Adrenal gland (tissue), 12 donors: ENCODE results near the gene SRPK2. TPM values are rescaled to one million over a fixed set of nuclear protein-coding genes. Genes with fewer than 3 reads are reported as not detected.

Source experiments
- DNase-seq, 7 donors: peaks; one replicate each; pipeline ENCODE4 v3.0.0-alpha.2; 2019 to 2020
- H3K27ac ChIP-seq, 5 donors: fragments of 200-600 bp; sonication (generic) in 4 of 5; 1 replicate in 3 of 5; 2 replicates in 2 of 5; pipeline versions ENCODE4 v1.5.1 to v1.8.0; 2016 to 2020; ENCODE audit warnings: mild to moderate bottlenecking in 1 of 5
- H3K27me3 ChIP-seq: fragments of 200-600 bp; 2 replicates; pipeline ENCODE4 v1.8.0; 2021
- H3K36me3 ChIP-seq, 2 donors: fragments of 200-600 bp; replicated peaks in 1 of 2; 1 replicate in 1 of 2; 2 replicates in 1 of 2; pipeline versions ENCODE4 v1.5.1 to v1.8.0; 2018 to 2022
- H3K4me1 ChIP-seq, 2 donors: fragments of 200-600 bp; replicated peaks in 1 of 2; 1 replicate in 1 of 2; 2 replicates in 1 of 2; pipeline versions ENCODE4 v1.5.1 to v1.8.0; 2018 to 2021
- H3K4me3 ChIP-seq, 4 donors: fragments of 200-600 bp; sonication (generic) in 3 of 4; one replicate each; pipeline ENCODE4 v1.5.1; 2016 to 2018
- H3K9me3 ChIP-seq, 3 donors: fragments of 200-600 bp; sonication (generic) in 1 of 3; replicated peaks in 1 of 3; 1 replicate in 2 of 3; 2 replicates in 1 of 3; pipeline versions ENCODE4 v1.5.1 to v1.8.0; 2016 to 2021
- CTCF ChIP-seq, 6 experiments: fragments of 450-650 bp in 4 of 6; fragments of 200-600 bp in 2 of 6; sonication (generic) in 1 of 6; IDR thresholded peaks; 1 replicate in 5 of 6; 2 replicates in 1 of 6; pipeline versions ENCODE4 v1.5.1 to v1.8.0; 2016 to 2021; ENCODE audit warnings: antibody characterized with exemption in 6 of 6, mild to moderate bottlenecking in 2 of 6, moderate library complexity in 1 of 6
- POLR2A ChIP-seq, 2 donors: fragments of 450-650 bp; IDR thresholded peaks; one replicate each; pipeline ENCODE4 v1.6.1; 2017; ENCODE audit warnings: antibody characterized with exemption in 2 of 2, mild to moderate bottlenecking in 2 of 2, moderate library complexity in 1 of 2
- WGBS, 4 donors: extraction: QIAGEN DNeasy Blood & Tissue Kit in 2 of 4; methylation state at CpG; one replicate each; pipeline versions ENCODE4 v1.1.5 to v1.1.7; 2013 to 2017; 5-methylcytosine and 5-hydroxymethylcytosine counted together
- intact Hi-C, 2 donors: fragments of 100-400 bp; cut with DNase I; formaldehyde crosslinking; loops; one replicate each; pipeline versions ENCODE4 v1.14.1 to v1.15.0; 2022 to 2023
- polyA plus RNA-seq, 3 donors: library from polyadenylated mRNA; stranded (reverse); fragments of 200-250 nt in 2 of 3; fragments of 350-450 nt in 1 of 3; fragmentation: Illumina TruSeq in 1 of 3; extraction: RNeasy Lipid Tissue Mini Kit (QIAGEN cat#74804) in 1 of 3; gene quantifications; one replicate each; pipeline ENCODE4 v1.2.3, GENCODE V29; 2013 to 2014
- total RNA-seq, 9 donors: library from RNA; depleted of rRNA in 4 of 9; stranded (reverse); fragments of >200 nt in 4 of 9; fragments of 120-200 nt in 1 of 9; fragmentation: NEBNext Ultra II Directional in 1 of 9; extraction: Animal tissue kit (Norgen Biotek cat#: 25700) in 1 of 9; gene quantifications; one replicate each; pipeline versions ENCODE4 v1.1.0 to v1.2.4, GENCODE V29; 2013 to 2023
- donor health status: healthy with polysubstance abuse.
- donor health status: Bipolar disorder and iron deficiency.
- donor health status: DM: yes; HTN: yes; CAD: no.
- donor health status: DM: no; HTN: no; CAD: no.
- donor health status: DM: no; HTN: no; CAD: no.
- donor health status: DM: yes; HTN: yes; CAD: no.

SRPK2 gene
- total and polyA plus RNA-seq, 12 donors: 7.3 to 64.7 (median 36.6) TPM

DNA sequence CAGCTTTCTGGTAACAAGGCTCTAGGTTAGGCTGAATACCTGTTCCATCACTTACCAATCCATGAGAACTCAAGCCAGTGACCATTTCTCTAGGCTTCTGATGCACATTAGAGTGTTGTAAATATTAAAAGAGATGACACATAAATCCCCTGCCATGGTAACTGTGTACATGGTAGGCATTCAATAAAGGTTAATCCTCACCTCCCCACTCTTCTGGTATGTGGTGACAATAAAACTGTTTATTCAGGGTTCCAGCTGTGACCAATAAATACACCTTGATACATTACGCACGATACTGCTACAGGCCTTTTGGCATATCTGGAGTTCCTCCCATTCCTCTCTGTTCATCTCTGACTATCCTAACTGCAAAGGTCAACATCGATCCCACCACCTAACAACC is 171.9 kb downstream of the SRPK2 start:
- intact Hi-C loops: no loop called here
- 91 to 97% (median 93%) methylated on average over 3 of the region's 3 CpGs for WGBS, 4 donors

DNA sequence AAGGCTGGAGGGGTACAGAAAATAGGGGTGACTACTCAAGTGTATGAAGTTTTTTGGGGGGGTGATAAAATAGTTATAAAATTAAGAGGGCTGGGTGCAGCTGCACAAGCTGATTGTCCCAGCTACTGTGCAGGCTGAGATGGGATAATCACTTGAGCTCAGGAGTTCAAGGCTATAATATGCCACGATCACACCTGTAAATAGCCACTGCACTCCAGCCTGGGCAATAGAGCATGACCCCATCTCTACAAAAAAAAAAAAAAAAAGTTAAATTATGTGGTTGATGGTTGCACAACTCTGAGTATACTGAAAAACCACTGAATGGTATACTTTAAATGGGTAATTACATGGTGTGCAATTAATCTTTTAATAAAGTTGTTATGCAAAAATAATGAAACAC is 172.9 kb downstream of the SRPK2 start:
- no peaks in the 10 kb centered on the region for H3K36me3 ChIP-seq
- no peak for TF ChIP-seq POLR2A (IDR thresholded peaks at IDR 0.05)
- TF ChIP-seq CTCF (IDR thresholded peaks at IDR 0.05): no peak
- WGBS, 4 donors: 75 to 85% (median 80%) methylated on average over 1 of the region's 1 CpG
- no peaks in the 10 kb centered on the region for H3K27me3 ChIP-seq
- DNase-seq: no peak
- intact Hi-C loops: no loop called here
- H3K9me3 ChIP-seq: no peaks in the 10 kb centered on the region
- H3K4me3 ChIP-seq: no peak overlapping the region
- peaks cover 0 to 4% of the 10 kb centered on the region in 2 donors for H3K4me1 ChIP-seq
- H3K27ac ChIP-seq: no peak overlapping the region

More for the DNA sequence above, 171.9 kb downstream of the SRPK2 start:
- no peaks in the 10 kb centered on the region for H3K36me3 ChIP-seq
- peaks cover 0 to under 1% of the 10 kb centered on the region in 2 donors for H3K4me1 ChIP-seq
- DNase-seq: no peak
- no peak overlapping the region for H3K4me3 ChIP-seq
- TF ChIP-seq POLR2A (IDR thresholded peaks at IDR 0.05) (no peak), CTCF (IDR thresholded peaks at IDR 0.05) (no peak)
- H3K27me3 ChIP-seq: no peaks in the 10 kb centered on the region
- no peak overlapping the region for H3K27ac ChIP-seq
- no peaks in the 10 kb centered on the region for H3K9me3 ChIP-seq

DNA sequence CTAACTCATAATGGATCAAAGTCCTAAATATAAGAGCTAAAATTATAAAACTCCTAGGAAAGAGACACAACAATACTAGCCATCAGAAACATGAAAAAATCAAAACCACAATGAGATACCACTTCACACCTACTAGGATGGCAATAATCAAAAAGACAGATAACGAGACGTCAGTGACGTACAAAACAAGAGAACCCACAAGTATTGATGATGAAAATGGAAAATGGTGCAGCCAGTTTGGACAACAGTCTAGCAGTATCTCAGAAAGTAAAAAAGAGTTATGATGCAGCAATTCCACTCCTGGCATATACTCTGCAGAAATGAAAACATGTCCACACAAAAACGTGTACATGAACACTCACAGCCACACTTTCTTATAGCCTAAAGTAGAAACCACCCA is 173.5 kb downstream of the SRPK2 start:
- Histone ChIP-seq H3K4me3 (no peak overlapping the region), H3K36me3 (no peaks in the 10 kb centered on the region), H3K27ac (no peak overlapping the region), H3K9me3 (no peaks in the 10 kb centered on the region), H3K27me3 (no peaks in the 10 kb centered on the region), H3K4me1 (peaks cover 0 to 10% of the 10 kb centered on the region in 2 donors)
- no peak for DNase-seq
- TF ChIP-seq CTCF (IDR thresholded peaks at IDR 0.05) (no peak), POLR2A (IDR thresholded peaks at IDR 0.05) (no peak)
- intact Hi-C loops: no loop called here
- WGBS, 4 donors: 91 to 95% (median 92%) methylated on average over 4 of the region's 4 CpGs

DNA sequence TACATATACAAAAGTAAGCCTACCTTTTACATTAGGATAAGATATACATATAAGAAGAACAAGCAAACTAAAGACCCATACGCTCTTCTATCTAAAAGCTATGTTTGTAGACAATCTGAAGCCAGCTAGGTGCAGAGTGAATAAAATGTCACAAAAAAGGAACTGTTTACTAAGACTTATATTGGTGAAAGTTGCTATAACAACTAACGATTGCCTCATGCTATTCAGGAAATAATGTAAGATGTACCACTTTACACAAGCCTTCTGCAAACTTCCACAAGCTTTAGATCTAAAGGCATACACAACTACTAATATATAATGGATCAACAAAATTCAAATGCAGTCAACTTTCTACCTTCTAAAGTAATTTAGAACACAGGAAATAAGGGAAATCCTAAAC is 175.1 kb downstream of the SRPK2 start:
- 72 to 82% (median 79%) methylated on average over 2 of the region's 2 CpGs for WGBS, 4 donors
- Histone ChIP-seq H3K27me3 (no peaks in the 10 kb centered on the region), H3K9me3 (no peaks in the 10 kb centered on the region), H3K4me3 (no peak overlapping the region), H3K27ac (no peak overlapping the region), H3K4me1 (peaks cover 0 to 17% of the 10 kb centered on the region in 2 donors), H3K36me3 (no peaks in the 10 kb centered on the region)
- intact Hi-C loops: no loop called here
- no peak for DNase-seq
- TF ChIP-seq POLR2A (IDR thresholded peaks at IDR 0.05) (no peak), CTCF (IDR thresholded peaks at IDR 0.05) (no peak)
